C4-2B (cell line): ENCODE data around the gene DNAH2.

Experiments used
- H3K27ac ChIP-seq: fragments of 450-650 bp; 2 replicates; pipeline ENCODE4 v1.5.1; 2017
- ZFX ChIP-seq: fragments of 450-650 bp; IDR thresholded peaks from 2 replicates; pipeline ENCODE4 v1.6.1; 2017
- TF ChIP-seq, protein P1 (sequence below): fragments of 450-650 bp; conservative IDR thresholded peaks from 2 replicates; pipeline ENCODE4 v1.5.1; 2017; ENCODE audit warnings: mild to moderate bottlenecking

DNAH2 gene

DNA sequence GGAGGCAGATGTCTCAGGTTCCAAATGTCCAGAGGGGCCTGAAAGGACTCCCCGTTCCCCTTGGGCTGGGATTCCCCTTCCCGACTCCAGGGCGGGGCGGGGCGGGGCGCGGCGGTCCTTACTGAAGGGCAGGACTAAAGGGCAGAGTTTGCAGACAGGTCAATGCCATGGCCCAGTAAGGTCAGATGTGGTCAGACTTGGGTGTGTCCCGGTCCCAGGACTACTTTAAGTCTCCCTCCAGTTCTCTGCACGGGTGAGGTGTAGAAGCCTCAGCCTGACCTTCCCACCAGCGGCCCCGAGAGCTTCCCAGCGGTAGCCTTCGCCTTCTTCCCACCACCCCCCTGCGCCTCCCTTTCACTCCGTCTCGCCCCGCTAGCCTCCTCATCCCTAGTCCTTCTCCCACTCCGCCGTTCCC lies 117.0 kb downstream of the DNAH2 start:
- H3K27ac ChIP-seq = peak overlapping the region; percentile 100
- no peak for TF ChIP-seq ZFX
- TF ChIP-seq, protein P1, sequence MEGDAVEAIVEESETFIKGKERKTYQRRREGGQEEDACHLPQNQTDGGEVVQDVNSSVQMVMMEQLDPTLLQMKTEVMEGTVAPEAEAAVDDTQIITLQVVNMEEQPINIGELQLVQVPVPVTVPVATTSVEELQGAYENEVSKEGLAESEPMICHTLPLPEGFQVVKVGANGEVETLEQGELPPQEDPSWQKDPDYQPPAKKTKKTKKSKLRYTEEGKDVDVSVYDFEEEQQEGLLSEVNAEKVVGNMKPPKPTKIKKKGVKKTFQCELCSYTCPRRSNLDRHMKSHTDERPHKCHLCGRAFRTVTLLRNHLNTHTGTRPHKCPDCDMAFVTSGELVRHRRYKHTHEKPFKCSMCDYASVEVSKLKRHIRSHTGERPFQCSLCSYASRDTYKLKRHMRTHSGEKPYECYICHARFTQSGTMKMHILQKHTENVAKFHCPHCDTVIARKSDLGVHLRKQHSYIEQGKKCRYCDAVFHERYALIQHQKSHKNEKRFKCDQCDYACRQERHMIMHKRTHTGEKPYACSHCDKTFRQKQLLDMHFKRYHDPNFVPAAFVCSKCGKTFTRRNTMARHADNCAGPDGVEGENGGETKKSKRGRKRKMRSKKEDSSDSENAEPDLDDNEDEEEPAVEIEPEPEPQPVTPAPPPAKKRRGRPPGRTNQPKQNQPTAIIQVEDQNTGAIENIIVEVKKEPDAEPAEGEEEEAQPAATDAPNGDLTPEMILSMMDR = no peak

DNA sequence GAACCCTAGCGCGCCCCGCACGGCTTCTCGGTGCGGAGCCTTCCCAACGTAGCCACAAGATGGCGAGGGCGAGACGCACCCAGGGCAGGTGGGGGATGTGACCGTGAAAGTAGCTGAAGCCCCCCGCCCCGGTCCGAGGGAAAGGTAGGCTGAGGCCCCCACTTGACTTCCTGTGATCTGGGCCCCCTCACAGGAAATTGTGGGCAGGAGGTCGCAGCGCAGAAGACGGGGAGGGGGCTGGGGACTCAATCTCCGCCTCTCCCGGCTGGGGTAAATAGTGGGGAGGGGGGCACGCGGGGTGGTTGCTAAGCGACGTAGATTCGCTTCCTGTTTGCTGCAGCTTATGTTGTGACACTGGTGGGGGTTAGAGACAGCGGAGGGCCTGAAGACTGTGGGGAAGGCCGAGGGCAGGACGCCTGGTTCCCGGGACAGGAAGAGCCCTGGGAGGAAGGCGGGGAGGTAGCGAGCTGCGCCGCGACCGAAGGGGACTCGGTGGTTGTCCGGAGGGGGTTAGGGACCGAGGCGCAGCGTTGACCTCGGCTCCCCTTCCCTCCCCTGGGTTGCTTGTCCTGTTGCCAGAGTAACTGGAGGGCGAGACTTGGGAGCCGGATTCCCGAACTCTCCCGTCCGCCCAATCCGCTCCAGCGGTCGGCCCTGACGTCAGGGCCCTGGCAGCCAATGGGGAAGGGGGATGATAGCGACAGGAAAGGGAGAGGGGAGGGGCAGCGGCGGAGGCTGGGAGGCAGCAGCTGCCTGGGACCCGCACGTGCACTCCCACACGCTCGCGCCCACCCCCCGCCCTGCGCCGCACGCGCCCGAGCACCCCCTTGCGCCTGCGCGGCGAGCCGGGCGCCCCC lies 117.6 kb downstream of the DNAH2 start:
- TF ChIP-seq, protein P1 = peak; percentile 88
- TF ChIP-seq ZFX = no peak
- H3K27ac ChIP-seq = peak overlapping the region; percentile 100

DNA sequence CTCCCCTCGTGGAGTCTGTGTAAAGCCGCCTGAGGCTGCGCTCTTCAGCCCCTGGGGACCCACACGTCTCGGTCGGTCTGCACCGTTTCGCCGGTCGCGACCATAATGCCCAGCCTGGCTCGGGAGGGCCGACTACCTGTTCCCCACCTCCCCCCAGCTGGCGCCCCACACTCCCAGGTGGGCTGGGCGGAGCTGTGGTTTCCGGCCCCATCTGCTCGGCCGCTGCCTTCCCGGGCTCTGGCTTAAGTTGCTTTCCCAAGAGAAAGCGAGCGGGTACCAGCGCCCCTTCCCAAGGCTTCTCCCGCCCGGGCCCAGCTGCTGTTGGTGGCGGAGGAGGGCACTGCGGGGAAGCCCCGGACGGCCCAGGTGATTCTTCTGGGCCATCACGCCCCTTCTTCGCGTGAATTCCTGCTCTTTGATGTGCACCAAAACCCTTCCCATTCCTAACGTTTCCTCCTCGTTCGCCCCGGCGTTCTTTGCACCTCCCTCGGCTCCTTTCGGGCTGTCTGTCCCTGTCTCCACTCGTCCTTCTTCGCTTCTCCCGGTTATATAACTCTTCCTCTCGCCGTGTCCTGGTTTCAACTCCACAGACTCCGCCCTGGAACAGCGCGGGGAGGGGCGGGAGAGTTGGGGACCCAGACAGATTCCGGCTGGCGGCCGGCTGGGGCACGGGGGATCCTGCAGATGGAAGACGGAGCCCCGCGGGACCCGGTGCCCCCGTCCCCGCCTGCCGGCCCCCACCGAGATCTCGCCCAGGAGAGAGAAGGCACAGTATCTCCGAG lies 118.5 kb downstream of the DNAH2 start:
- TF ChIP-seq ZFX = peak; percentile 38; the same call in 1 of the 2 replicates
- TF ChIP-seq, protein P1 = no peak
- peak overlapping the region; percentile 100 for H3K27ac ChIP-seq

DNA sequence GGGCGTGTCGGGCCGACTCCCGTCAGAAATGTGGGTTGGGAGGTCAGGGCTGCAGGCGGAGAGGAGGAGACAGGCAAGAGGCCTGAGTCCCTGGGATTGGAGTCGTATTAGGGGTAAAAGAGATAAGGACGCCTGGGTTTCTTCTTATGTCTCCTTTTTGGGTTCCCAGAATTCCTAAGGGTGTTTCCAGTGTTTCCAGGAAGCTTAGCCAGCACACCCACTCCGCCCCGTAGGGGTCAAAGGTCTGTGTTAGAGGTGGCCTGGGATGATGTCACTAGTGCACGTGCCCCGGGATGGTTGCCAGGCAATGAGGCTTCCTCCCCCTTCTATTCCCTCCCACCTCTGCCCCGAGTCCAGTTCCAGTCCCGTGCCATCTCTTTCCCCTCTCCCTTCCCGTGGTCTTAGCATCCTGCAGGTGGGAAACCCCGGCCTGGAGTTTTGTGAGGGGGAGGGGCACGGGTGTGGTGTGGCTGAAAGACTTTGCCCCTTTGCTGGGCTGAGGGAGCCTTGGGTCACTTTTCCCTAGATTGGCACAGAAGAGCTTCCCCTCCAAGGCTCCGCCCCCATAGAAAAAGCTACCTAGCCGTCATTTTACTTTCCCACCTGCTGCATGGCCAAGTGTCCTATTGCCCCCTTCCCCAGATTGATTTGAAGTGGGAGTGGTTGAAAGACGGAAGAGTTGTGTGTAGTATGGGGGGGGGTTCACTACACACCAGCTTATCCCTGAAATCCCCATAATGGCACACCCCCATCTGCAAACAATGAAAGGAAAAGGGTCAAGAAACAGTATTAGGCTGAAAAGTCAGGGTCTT lies 119.3 kb downstream of the DNAH2 start:
- TF ChIP-seq, protein P1 = no peak
- TF ChIP-seq ZFX = no peak
- peak overlapping the region; percentile 100 for H3K27ac ChIP-seq

DNA sequence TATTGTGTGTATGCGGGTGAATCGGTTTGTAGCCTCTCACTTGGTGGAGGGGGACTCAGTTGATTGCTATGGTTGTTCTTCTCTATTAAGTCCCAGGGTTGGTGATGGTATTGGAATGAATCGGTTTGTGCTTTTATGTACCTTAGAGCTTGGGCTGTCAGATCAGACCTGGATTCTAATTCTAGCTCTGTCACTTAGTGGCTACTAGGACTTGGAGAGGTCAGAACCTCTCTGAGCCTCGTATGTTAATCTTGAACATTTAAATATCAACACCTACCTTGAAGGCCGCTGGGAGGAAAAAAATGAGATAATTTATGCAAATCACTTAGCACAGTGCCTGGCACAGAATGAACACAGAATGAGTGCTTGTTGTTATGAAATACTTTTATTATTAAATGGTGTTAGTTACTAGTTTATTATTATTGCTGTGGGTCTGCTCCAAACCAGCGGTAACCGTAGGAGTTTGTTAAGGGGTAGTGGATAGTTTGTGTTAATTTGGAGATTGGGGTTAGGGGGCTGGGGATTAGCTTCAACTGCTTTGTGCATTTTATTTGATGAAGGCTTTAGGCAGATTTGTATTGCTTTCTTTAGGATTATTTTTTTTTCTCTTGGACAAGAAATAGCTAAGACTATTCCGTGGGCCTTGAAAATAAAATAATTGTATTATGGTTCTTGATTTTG lies 120.0 kb downstream of the DNAH2 start:
- TF ChIP-seq, protein P1 = no peak
- no peak for TF ChIP-seq ZFX
- peak overlapping the region; percentile 100 for H3K27ac ChIP-seq

DNA sequence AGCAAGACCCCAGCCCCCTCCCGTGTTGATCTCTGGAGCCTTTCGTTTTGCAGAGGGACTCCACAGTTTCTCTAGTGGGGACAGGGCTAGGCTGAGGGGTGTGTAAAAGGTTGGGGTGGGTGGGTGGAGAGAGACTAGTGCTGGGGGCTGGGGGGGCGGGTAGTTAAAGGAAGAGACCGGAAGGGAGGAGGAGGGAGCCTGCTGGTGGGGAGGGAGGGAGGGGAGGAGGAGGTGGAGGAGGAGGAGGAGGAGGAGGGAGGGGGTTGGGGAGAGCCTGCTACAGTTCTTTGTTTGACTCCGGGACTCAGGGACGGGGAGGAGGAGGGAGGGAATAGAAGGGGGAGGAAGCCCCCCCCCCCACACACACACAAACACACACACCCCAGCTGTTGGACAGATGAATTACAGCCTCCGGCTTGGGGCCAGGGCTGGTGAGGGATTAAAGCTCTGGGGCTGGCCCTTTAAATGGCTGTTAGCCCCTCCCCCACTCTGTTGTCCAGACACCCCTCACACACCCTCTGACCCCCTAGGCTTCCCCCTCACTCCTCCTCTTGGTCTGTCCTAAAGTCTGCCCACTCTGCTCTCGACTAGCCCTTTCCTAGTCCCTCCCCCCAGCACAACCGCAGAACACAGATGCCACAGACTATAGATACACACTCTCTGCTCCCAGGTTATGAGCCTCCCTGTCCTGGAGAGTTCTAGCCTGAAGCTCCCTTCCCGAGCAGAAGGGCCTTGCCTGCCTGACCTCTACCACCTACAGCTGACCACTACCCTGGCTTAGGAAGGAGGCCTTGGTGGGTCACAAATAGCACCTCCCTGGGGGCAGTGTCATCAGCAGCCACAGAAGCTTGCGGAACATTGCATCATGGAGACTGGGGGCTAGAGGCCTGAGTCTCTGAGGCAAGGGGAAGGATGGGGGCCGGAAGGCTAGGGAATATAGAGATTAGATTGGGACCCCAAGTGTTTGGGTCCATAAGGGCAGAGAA lies 120.8 kb downstream of the DNAH2 start:
- TF ChIP-seq, protein P1 = no peak
- TF ChIP-seq ZFX = no peak
- peak overlapping the region; percentile 100 for H3K27ac ChIP-seq
